ENCODE data around the gene OR7D2.

OR7D2 gene

GRCh38 chr19:9205501-9206113 lies 26.8 kb downstream of the OR7D2 start:
- DNase-seq (ENCODE audit: low read depth): peak; percentile 42

GRCh38 chr19:9219489-9219888 lies 40.7 kb downstream of the OR7D2 start, which contains the start of gene OR7D4:
Gene OR7D4, minus strand, starts transcription at chr19:9219589. Its CDS starts 4,752 bp downstream, at chr19:9214837.
- no peak for DNase-seq (ENCODE audit: low read depth)
